ENCODE measurements around the gene EPHA5.

Gene EPHA5

DNA sequence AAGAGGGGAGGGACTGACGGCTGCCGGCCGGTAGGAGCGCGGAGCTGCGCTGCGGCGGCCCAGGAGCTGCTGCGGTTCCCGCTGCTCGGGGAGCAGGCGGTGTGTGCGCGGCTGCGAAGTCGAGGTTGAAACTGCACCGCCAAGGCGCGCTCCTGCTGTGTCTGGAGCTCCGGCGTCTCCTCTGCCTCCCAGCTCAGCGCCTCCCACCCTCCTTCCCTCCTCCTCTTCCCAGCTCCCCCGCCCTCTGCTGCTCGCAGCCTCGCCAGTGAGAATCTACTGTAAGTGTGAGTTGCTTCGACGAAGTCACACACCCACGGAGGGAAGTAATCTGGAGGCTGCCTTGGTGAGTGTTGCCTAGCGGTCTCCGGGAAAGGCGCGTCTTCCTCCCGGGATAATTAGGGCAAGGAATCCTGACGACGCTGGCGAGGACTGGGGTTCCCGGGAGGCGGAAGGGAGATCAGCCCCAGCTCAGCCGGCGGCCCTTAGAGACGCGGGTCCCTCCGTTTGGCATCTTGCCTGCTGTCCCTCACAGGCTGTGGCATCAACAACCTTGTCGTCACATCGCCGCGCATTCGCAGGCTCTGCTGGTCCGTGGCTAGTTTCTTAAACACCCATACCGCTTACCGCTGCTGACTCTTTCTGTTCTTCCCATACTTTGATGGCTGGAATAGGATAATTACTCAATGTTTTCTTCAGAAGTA is at the start of gene EPHA5:
EPHA5 (minus strand) TSS at position 159 of the 701 bp plus-strand sequence. CDS start 747 bp downstream, outside the sequence.
- DNase-seq: peak; percentile 73

DNA sequence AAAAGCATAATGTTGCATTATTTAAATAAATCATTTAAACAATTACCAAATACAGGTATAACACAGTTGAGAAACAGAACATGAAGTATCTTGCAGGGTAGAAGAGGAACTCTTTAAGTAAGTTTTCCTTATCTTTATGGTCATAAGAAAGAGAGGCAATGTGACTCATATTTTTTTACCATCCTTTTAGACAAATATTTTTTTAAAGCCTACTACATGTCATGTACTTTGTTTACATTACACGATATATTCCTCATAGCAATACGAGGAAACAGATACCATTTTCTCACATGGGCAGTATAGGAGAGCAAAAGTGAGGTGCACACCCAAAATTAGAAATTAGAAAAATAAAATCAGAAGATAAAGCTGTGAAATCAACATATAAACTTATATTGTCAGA is 49.3 kb upstream of the EPHA5 start:
- no peak for DNase-seq

DNA sequence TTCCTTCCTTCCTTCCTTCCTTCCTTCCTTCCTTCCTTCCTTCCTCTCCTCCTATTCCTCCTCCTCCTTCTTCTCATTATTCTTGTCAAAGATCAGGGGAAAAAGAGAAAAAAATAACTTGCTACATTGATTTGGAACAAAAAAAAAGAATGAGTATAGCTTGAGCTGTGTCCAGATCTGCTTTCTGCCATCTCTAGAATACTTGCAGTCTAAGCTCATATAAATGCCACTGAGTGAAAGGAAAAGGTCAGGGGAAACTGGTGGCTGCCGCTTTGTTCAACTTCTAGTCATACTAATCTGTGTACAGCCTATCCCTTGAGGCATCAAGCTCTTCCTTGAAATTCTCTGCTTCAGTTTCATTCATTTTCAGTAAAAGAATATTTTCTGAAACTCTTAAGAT is 28.3 kb upstream of the EPHA5 start:
- DNase-seq: no peak

GRCh38 chr4:65696436-65696835 is 26.1 kb upstream of the EPHA5 start:
- DNase-seq: peak; percentile 91

DNA sequence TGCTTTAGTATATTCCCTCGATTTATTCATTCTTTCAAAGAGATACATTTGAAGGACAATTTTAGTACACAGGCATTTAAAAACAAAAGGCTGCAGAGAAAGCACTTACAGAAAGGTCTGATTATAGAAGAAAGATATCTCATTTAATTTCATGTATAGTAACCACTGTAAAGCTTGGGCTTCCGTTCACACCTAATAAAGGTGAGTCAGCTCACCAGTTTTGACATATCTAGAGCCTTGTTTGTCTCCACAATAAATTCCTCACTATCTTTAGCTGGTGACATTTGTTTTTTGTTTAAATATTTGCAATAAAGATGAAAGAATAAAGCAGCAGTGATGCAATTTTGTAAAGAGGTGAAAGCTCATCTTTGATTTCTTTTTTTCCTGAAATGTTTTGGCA is 1.1 kb upstream of the EPHA5 start:
- no peak for DNase-seq

DNA sequence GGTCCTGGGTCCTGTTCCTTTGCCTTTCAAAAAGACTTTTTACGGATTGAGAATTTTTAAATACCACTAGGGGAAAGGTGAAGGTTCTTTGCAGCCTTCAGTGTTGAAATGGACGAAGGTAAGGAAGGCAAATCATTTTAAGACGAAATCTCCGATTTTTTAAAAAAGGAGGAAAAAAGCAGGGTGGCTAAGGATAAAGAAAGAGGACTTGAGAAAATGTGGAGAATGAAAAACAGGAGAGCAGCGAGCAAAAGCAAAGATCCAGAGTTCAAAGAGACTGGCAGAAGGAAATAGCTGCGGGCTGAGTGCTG is 314 bp downstream of the EPHA5 start:
- DNase-seq: no peak

DNA sequence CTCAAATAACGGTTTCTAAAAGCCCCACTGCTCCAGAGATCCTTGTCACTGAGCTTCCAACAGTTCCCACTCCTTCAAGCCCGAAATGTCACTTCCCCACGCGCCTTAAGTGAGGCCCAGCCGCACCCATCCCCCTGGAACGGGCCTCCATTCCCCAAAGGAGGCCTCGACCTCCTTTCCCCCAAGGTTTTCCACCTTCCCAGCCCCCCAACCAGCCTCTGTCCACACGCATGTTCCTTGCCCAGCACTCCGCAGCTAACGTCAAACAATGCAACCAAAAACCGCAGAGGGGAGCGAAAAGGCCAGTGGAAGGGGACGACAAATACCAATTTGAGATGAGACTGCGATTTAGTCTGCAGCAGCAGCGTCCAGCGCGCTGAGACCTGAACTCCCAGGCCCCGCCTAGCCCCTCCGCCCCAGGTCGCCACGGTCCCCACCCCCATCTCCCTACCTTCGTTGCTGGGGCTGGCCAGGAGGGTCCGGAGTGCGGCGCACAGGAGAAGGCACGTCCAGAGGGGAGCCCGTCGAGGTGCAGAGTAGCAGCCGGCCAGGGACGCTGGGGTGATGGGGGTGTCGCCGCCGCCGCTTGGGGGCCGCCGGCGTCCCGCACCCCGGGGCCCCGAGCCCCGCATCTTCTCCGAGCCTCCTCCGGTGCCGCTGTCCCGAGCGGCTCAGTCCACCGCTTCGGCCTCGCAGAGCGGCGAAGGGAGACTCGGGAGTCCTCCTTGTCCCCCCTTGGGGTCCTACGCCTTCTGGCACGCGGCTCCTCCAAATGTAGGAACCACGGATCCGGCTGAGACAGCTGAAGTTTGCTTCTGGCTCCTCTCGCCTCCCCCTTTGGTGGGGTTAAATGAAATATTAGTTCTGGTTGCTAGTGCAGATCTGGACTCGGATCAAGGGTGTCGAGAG is 924 bp downstream of the EPHA5 start:
- no peak for DNase-seq

DNA sequence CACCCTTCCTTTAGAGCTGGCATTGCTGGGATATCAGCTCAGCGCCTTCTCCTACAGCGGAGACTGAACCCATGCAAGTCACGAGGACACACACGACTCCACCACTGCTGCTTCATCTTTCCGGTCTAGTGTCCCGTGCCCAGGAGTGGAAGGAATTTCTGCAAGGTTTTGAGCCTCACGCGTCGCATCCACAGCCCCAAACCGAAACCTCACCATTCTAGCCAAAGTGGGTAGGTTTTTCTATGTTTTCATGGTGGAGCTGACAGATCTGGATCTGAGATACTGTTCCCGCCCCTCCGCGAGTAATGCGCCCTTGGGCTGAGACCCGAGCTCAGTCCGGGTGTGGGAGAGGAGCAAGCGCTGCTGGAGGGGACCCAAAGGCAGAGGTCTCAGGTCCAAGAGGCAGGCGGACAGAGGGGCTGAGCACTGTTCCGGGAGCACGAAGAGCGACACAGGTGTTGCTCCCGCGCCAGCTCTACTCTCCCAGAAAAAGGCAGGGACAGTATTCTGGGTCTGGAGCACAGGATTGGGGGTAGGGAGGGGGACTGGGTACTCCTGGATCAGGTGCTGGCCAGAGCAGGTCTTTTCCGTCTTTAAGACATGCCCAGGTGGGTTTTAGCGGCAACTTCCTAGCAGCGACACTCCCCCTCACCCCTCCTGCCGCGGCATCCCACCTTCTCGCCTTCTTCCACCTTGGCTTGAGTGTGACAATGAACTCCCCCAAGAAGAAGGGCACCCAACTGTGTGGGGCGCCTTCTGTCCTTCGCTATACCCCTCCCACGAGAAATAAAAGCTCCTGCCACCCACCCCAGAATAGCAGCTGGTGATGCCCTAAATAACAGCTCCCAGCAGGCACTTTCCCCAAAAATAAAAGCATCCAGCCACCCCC is 1.8 kb downstream of the EPHA5 start:
- DNase-seq: peak; percentile 40

- no peak for DNase-seq
Measured at GRCh38 chr4:65667506-65668041, 2.7 kb downstream of the EPHA5 start.

GRCh38 chr4:65665771-65666523 is 4.3 kb downstream of the EPHA5 start:
- DNase-seq: peak; percentile 60

GRCh38 chr4:65661471-65661870 is 8.8 kb downstream of the EPHA5 start:
- DNase-seq: peak; percentile 80

- DNase-seq: no peak
Measured at GRCh38 chr4:65658117-65658516, 12.2 kb downstream of the EPHA5 start.

DNA sequence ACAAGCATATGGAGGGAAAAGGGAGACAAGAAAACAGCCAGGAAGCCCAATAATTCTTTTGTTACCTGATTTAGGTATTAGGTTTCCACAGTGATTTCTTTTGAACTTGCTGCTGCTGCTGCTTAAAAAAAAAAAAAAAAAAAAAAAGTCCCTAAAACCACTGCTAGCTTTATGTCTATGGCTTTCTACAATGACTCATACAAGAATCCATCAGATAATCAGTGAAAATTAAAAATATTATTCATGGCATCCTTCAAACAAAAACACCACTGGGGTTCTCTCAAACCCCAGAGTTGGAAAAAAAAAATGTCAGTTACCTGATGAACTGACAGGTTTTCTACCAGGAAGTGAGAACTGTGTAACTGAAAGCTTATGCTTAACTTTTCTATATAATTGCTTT is 14.3 kb downstream of the EPHA5 start:
- DNase-seq: no peak

DNA sequence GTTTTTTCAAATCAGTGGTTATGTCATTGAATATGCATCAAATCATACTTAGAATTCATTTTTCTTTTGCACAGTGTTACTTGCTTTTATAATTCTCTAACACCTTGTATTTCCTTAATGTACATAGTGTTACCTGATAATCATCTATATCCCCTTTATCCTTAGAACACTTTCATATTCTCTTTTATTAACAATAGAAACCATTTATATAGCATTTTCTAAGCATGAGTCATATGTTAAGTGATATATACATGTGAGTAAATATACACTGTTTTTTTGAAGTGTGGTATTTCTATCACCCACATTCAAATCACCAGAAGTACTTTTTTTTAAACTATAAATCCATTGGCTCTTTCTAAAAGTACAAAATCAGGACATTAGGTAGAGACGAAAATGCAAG is 15.3 kb downstream of the EPHA5 start:
- DNase-seq: no peak

DNA sequence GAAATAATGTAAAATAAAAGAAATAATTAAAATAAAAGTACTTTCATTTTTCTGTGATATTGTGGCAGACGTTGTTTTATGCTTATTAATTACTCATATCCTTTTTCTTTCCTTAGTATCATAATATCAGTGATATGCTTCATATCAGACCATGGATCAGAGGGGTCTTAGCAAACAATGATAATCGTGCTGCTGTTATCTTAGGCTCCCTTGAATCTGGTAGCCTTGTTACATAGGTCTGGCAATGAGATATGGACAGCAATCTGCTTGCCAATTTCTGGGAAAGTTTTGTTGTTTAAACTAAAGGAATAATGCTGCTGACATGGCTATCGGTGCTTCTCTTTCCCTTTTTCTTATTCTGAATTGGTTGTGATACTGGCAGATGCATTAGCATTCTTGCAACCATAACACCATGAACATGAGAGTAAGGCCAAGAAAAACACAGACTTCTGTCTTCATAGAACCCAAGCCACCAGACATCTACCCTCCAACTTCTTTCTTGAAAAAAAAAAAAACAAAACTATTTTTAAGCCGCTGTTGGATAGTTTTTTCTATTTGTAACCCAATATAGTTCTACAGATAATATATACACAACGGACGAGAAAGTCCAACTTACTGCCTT is 16.4 kb downstream of the EPHA5 start:
- no peak for DNase-seq

DNA sequence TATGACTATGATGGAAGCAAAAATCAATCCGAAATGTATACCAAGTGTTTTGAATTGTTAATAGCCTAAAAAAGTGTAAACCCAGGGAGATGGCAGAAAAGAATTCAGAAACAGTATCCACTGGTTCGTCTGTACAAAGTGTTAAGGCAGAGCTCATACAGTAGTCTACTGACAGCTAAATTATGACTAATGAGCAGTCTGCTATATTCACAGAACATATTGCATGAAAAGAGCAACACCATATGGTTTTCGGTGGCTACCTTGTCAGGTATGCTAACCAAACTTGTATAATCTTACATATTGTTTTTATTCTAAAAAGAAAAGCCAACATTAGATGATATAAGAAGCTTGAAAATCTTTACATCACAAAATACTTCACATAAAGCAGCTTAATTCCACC is 18.5 kb downstream of the EPHA5 start:
- peak; percentile 77 for DNase-seq

GRCh38 chr4:65651031-65651430 is 19.3 kb downstream of the EPHA5 start:
- no peak for DNase-seq

GRCh38 chr4:65646136-65646535 is 24.2 kb downstream of the EPHA5 start:
- DNase-seq: no peak

- no peak for DNase-seq
Measured at GRCh38 chr4:65645185-65645584, 25.1 kb downstream of the EPHA5 start.

DNA sequence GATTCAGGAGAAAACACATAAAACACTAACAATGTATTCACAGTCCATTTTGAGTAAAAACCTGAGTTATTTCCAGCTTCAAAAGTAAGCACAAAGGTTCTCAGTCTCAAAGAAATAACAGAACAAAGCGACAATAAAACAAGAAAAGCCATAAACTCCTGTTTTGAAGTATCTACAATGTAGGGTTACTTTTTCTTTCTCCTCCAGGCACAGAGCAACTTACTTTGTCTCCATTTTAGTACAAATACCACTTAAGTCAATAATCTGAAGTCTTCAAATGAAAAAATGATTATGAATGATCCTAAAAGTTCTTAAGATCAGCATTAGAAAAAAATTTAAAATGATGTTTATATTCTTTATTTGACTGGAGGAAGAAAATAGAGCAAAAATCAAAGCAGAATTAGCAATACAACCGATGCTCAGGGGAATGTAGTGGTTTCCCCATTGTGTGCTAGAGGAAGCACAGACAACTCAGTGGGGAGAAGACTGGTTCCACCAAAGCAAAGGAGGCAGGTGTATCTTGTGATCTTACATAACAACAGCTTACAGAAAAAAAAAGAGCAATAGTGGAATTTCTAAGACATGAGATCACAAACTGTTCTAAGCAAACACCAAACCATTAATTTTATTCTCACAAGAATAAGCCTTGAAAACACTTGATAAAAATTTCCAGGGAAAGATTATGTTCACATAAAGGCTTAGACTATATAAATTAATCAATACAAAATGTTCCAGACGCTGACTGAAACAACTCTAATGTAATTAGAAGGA is 35.1 kb downstream of the EPHA5 start:
- DNase-seq: no peak

DNA sequence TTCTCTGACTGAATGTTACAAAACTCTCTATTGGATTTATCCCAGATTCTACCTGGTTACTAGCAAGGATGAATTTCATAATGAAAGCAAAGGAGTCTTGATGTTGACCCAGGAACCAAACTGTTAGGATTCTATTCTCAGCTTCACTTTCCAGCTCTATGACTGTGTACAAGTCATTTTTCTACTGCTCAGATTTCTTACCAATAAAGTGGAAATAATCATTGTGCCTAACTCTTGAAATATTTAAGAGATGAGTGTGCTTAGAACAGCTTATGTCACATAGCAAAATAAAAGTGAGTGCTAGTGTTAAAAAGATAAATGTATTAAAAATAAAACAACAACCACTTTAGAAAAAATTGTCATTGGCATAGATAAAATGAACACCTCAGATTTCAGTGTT is 45.6 kb downstream of the EPHA5 start:
- no peak for DNase-seq
